PC-3 (cell line): ENCODE measurements around the gene SYNCRIP. TPM values are rescaled to one million over a fixed set of nuclear protein-coding genes. Genes with fewer than 3 reads are reported as not detected.

Source experiments
- ATAC-seq: fragments of 200-7000 bp; cut with Tn5 transposase; 2 replicates; pipeline ENCODE4 v1.9.1; 2020; ENCODE audit warnings: mild to moderate bottlenecking, moderate library complexity
- BruUV-seq: library from RNA; stranded (reverse); fragments of 400-500 nt; replicated peaks from 2 replicates; lab custom pipeline; 2021; lab: Mats Ljungman, UMichigan
- CTCF ChIA-PET: fragments of 300-600 bp; sonication (Branson Sonifier 250); formaldehyde crosslinking; loops from one replicate; lab custom pipeline; 2022; ENCODE audit warnings: antibody characterized with exemption; lab: Charles Lee
- POLR2A ChIA-PET: fragments of 300-600 bp; sonication (Branson Sonifier 250); formaldehyde crosslinking; loops from one replicate; lab custom pipeline; 2022; ENCODE audit warnings: antibody characterized with exemption; ENCODE audit not compliant: unreplicated experiment; lab: Charles Lee
- DNase-seq: peaks from one replicate; pipeline ENCODE4 v3.0.0-alpha.2; 2015
- H2AFZ ChIP-seq: fragments of 300-600 bp; sonication (generic); 2 replicates; pipeline ENCODE4 v1.6.0; 2016; ENCODE audit warnings: antibody characterized with exemption, low read length
- H3F3A ChIP-seq: fragments of 300-600 bp; sonication (generic); one replicate; pipeline ENCODE4 v1.6.0; 2017; ENCODE audit warnings: antibody characterized with exemption, low read length, control low read depth, mild to moderate bottlenecking; ENCODE audit not compliant: unreplicated experiment
- H3K27ac ChIP-seq: fragments of 300-600 bp; sonication (generic); 2 replicates; pipeline ENCODE4 v1.5.1; 2016; ENCODE audit warnings: mild to moderate bottlenecking, low read length
- H3K27me3 ChIP-seq: fragments of 300-600 bp; sonication (generic); 2 replicates; pipeline ENCODE4 v1.6.1; 2016; ENCODE audit warnings: low read length, mixed read lengths
- H3K36me3 ChIP-seq: fragments of 300-600 bp; sonication (generic); 2 replicates; pipeline ENCODE4 v1.6.1; 2016; ENCODE audit warnings: low read depth, mixed run types, low read length, mixed read lengths
- H3K4me1 ChIP-seq: fragments of 300-600 bp; sonication (generic); 2 replicates; pipeline ENCODE4 v1.5.1; 2016; ENCODE audit warnings: low read length; ENCODE audit not compliant: insufficient read depth
- H3K4me2 ChIP-seq: fragments of 300-600 bp; sonication (generic); 2 replicates; pipeline ENCODE4 v1.6.0; 2016; ENCODE audit warnings: low read length
- H3K4me3 ChIP-seq: fragments of 300-600 bp; sonication (generic); 2 replicates; pipeline ENCODE4 v1.5.1; 2016; ENCODE audit warnings: mild to moderate bottlenecking, low read length, mixed read lengths
- H3K79me2 ChIP-seq: fragments of 300-600 bp; sonication (generic); 2 replicates; pipeline ENCODE4 v1.6.1; 2017; ENCODE audit warnings: low read length, mixed read lengths
- H3K9ac ChIP-seq: fragments of 300-600 bp; sonication (generic); 2 replicates; pipeline ENCODE4 v1.6.0; 2016; ENCODE audit warnings: mild to moderate bottlenecking, low read length
- H3K9me2 ChIP-seq: fragments of 300-600 bp; sonication (generic); replicated peaks from 2 replicates; pipeline ENCODE4 v1.6.1; 2016; ENCODE audit warnings: mixed run types, low read length, mixed read lengths
- H3K9me3 ChIP-seq: fragments of 300-600 bp; sonication (generic); 2 replicates; pipeline ENCODE4 v1.6.1; 2016; ENCODE audit warnings: low read length, mixed read lengths
- H4K20me1 ChIP-seq: fragments of 300-600 bp; sonication (generic); 2 replicates; pipeline ENCODE4 v1.6.1; 2016; ENCODE audit warnings: low read length, mixed read lengths
- CTCF ChIP-seq: fragments of 300-600 bp; sonication (generic); conservative IDR thresholded peaks from 2 replicates; pipeline ENCODE4 v1.5.1; 2017; ENCODE audit warnings: antibody characterized with exemption, low read depth, mild to moderate bottlenecking, low read length
- EZH2 ChIP-seq: fragments of 300-600 bp; sonication (generic); IDR thresholded peaks from one replicate; pipeline ENCODE4 v1.6.1; 2017; ENCODE audit warnings: antibody characterized with exemption, mild to moderate bottlenecking, low read length; ENCODE audit not compliant: unreplicated experiment
- EZH2phosphoT487 ChIP-seq: fragments of 300-600 bp; sonication (generic); IDR thresholded peaks from 2 replicates; pipeline ENCODE4 v1.6.1; 2018; ENCODE audit warnings: mild to moderate bottlenecking, antibody characterized with exemption, low read length, borderline replicate concordance
- intact Hi-C: fragments of 100-400 bp; cut with micrococcal nuclease; formaldehyde crosslinking; loops from 2 replicates; pipeline ENCODE4 v1.9.0; 2023
- total RNA-seq: library from RNA; depleted of rRNA; stranded (reverse); fragments of >200 nt; gene quantifications from 2 replicates; pipeline ENCODE4 v1.2.3, GENCODE V29; 2014

The SYNCRIP gene
- total RNA-seq, 1 experiment from 2014 or later, result 63.8 TPM

GRCh38 chr6:85579581-85579980 is 63.1 kb downstream of the SYNCRIP start:
- no peak for ATAC-seq
- CTCF ChIA-PET, result no interaction called here

GRCh38 chr6:85576476-85576875 is 66.2 kb downstream of the SYNCRIP start:
- H3K9ac ChIP-seq, result no peak overlapping the region
- H3K79me2 ChIP-seq, result peaks cover 74% of the 10 kb centered on the region
- H3K36me3 ChIP-seq, result peaks cover 4% of the 10 kb centered on the region
- no peak overlapping the region for H2AFZ ChIP-seq
- no peaks in the 10 kb centered on the region for H3K9me2 ChIP-seq
- no peak for TF ChIP-seq EZH2
- TF ChIP-seq EZH2phosphoT487, result no peak
- TF ChIP-seq CTCF, result no peak
- ChIA-PET POLR2A (no interaction called here), CTCF (no interaction called here)
- H3K9me3 ChIP-seq, result no peaks in the 10 kb centered on the region
- DNase-seq (no peak), ATAC-seq (no peak)
- peaks cover 5% of the 10 kb centered on the region; the same call in 1 of the 2 replicates for H4K20me1 ChIP-seq
- no TSS peak for BruUV-seq
- H3K4me1 ChIP-seq, result peaks cover 41% of the 10 kb centered on the region
- H3F3A ChIP-seq, result peaks cover 5% of the 10 kb centered on the region
- intact Hi-C loops, result no loop called here
- H3K4me3 ChIP-seq, result no peak overlapping the region
- H3K27me3 ChIP-seq, result no peaks in the 10 kb centered on the region
- H3K27ac ChIP-seq, result no peak overlapping the region
- H3K4me2 ChIP-seq, result no peak overlapping the region

More at GRCh38 chr6:85579581-85579980, 63.1 kb downstream of the SYNCRIP start:
- Histone ChIP-seq H3K4me1 (peaks cover 42% of the 10 kb centered on the region), H3K9me3 (no peaks in the 10 kb centered on the region), H3K27me3 (no peaks in the 10 kb centered on the region), H4K20me1 (peaks cover 3% of the 10 kb centered on the region; the same call in 1 of the 2 replicates), H2AFZ (no peak overlapping the region), H3K27ac (peak overlapping the region; percentile 94), H3K9ac (no peak overlapping the region), H3K79me2 (peaks cover 79% of the 10 kb centered on the region), H3K36me3 (no peaks in the 10 kb centered on the region), H3K9me2 (no peaks in the 10 kb centered on the region), H3F3A (peaks cover 5% of the 10 kb centered on the region), H3K4me2 (0 out of 2 replicates have a peak overlapping the region, but pooled peaks have one; percentile 70), H3K4me3 (no peak overlapping the region)
- POLR2A ChIA-PET, result no interaction called here
- no TSS peak for BruUV-seq
- TF ChIP-seq EZH2phosphoT487, result no peak
- no peak for DNase-seq
- intact Hi-C loops, result no loop called here

- peaks cover 6% of the 10 kb centered on the region for H3K36me3 ChIP-seq
- H3K9me3 ChIP-seq, result no peaks in the 10 kb centered on the region
- peaks cover 5% of the 10 kb centered on the region for H3F3A ChIP-seq
- no peaks in the 10 kb centered on the region for H3K27me3 ChIP-seq
- H3K4me3 ChIP-seq, result no peak overlapping the region
- intact Hi-C loops, result no loop called here
- DNase-seq (peak; percentile 70), ATAC-seq (peak; percentile 95)
- POLR2A ChIA-PET, result no interaction called here
- no TSS peak for BruUV-seq
- TF ChIP-seq EZH2phosphoT487, result no peak
- no peak for TF ChIP-seq EZH2
- TF ChIP-seq CTCF, result no peak
- peak overlapping the region; percentile 69 for H3K27ac ChIP-seq
- peak overlapping the region; percentile 45 for H3K4me2 ChIP-seq
- H3K79me2 ChIP-seq, result peaks cover 67% of the 10 kb centered on the region
- H3K9me2 ChIP-seq, result no peaks in the 10 kb centered on the region
- H4K20me1 ChIP-seq, result peaks cover 5% of the 10 kb centered on the region; the same call in 1 of the 2 replicates
- CTCF ChIA-PET, result no interaction called here
- peaks cover 27% of the 10 kb centered on the region for H3K4me1 ChIP-seq
- 0 out of 2 replicates have a peak overlapping the region, but pooled peaks have one; percentile 18 for H3K9ac ChIP-seq
- H2AFZ ChIP-seq, result no peak overlapping the region
Measured at GRCh38 chr6:85574932-85575598, 67.6 kb downstream of the SYNCRIP start.
